H1 (cell line): ENCODE measurements around the gene SMYD3. TPM values are rescaled to one million over a fixed set of nuclear protein-coding genes. Genes with fewer than 3 reads are reported as not detected.

Experiments used
- CTCF ChIA-PET: fragments of 300-600 bp; sonication (Branson Sonifier 250); formaldehyde crosslinking; loops from one replicate; lab custom pipeline; 2021; ENCODE audit not compliant: partially characterized antibody; lab: Charles Lee
- POLR2A ChIA-PET: fragments of 300-600 bp; sonication (Branson Sonifier 250); formaldehyde crosslinking; loops from one replicate; lab custom pipeline; 2021; ENCODE audit warnings: inconsistent platforms; ENCODE audit not compliant: partially characterized antibody; lab: Charles Lee
- DNase-seq, 2 experiments: peaks; one replicate each; pipeline versions ENCODE4 v3.0.0 to v3.0.0-alpha.2; 2010 to 2022; ENCODE audit warnings: low spot score in 2 of 2, low read depth in 1 of 2, mixed read lengths in 1 of 2
- FAIRE-seq: peaks from 2 replicates; lab custom pipeline; 2011; peaks lifted over from hg19 to GRCh38; lab: Jason Lieb, UNC
- H2AFZ ChIP-seq: 2 replicates; pipeline ENCODE4 v1.8.1; 2012; ENCODE audit warnings: low read length, inconsistent platforms
- H2AK5ac ChIP-seq: 2 replicates; pipeline ENCODE4 v1.6.1; 2013; ENCODE audit warnings: low read depth, low read length
- H2BK120ac ChIP-seq: replicated peaks from 2 replicates; pipeline ENCODE3; 2013; ENCODE audit warnings: low read depth, low read length, inconsistent platforms
- H2BK12ac ChIP-seq: 2 replicates; pipeline ENCODE4 v1.6.1; 2013; ENCODE audit warnings: low read depth, low read length
- H2BK15ac ChIP-seq: 2 replicates; pipeline ENCODE4 v1.6.1; 2013; ENCODE audit warnings: low read length
- H2BK20ac ChIP-seq: 2 replicates; pipeline ENCODE4 v1.6.1; 2013; ENCODE audit warnings: low read length
- H2BK5ac ChIP-seq: 2 replicates; pipeline ENCODE4 v1.6.1; 2013; ENCODE audit warnings: low read depth, low read length
- H3K14ac ChIP-seq: 2 replicates; pipeline ENCODE4 v1.6.1; 2013; ENCODE audit warnings: inconsistent platforms; ENCODE audit not compliant: insufficient read length
- H3K18ac ChIP-seq: 2 replicates; pipeline ENCODE4 v1.6.1; 2013; ENCODE audit warnings: low read length; ENCODE audit errors: extremely low read depth
- H3K23ac ChIP-seq: 2 replicates; pipeline ENCODE4 v1.6.1; 2013; ENCODE audit warnings: inconsistent platforms; ENCODE audit not compliant: insufficient read length
- H3K23me2 ChIP-seq: 2 replicates; pipeline ENCODE4 v1.6.1; 2013; ENCODE audit warnings: low read depth, low read length
- H3K27ac ChIP-seq: 2 replicates; pipeline ENCODE4 v1.6.1; 2011; ENCODE audit warnings: low read depth, low read length, inconsistent platforms
- H3K27me3 ChIP-seq, 4 experiments: replicated peaks in 1 of 4; 1 replicate in 1 of 4; 2 replicates in 3 of 4; pipeline versions ENCODE4 v1.6.1 to v1.8.1; 2011 to 2013; ENCODE audit warnings: low read length in 3 of 4, mild to moderate bottlenecking in 3 of 4, inconsistent platforms in 2 of 4, mixed read lengths in 2 of 4, moderate library complexity in 1 of 4; ENCODE audit not compliant: control insufficient read depth in 3 of 4, insufficient read depth in 3 of 4; ENCODE audit errors: extremely low read depth in 1 of 4
- H3K36me3 ChIP-seq, 4 experiments: 2 replicates each; pipeline versions ENCODE4 v1.6.1 to v1.8.1; 2011 to 2013; ENCODE audit warnings: mild to moderate bottlenecking in 4 of 4, low read length in 3 of 4, moderate library complexity in 2 of 4, control low read depth in 1 of 4, inconsistent platforms in 1 of 4; ENCODE audit not compliant: insufficient read depth in 4 of 4, control insufficient read depth in 2 of 4
- H3K4ac ChIP-seq: replicated peaks from 2 replicates; pipeline ENCODE3; 2013; ENCODE audit warnings: low read length, low read depth, mixed read lengths, inconsistent platforms; ENCODE audit not compliant: insufficient read length
- H3K4me1 ChIP-seq, 4 experiments: replicated peaks in 1 of 4; 1 replicate in 1 of 4; 2 replicates in 3 of 4; pipeline versions ENCODE4 v1.6.1 to v1.8.1; 2011 to 2013; ENCODE audit warnings: low read length in 3 of 4, inconsistent platforms in 2 of 4, mixed read lengths in 1 of 4; ENCODE audit not compliant: insufficient read depth in 4 of 4, control insufficient read depth in 3 of 4
- H3K4me2 ChIP-seq, 2 experiments: 2 replicates each; pipeline versions ENCODE4 v1.6.1 to v1.8.1; 2011 to 2013; ENCODE audit warnings: low read depth in 2 of 2, low read length in 2 of 2, control low read depth in 1 of 2, inconsistent platforms in 1 of 2, mild to moderate bottlenecking in 1 of 2; ENCODE audit not compliant: insufficient read depth in 1 of 2
- H3K4me3 ChIP-seq, 4 experiments: fragments of 200-600, 300-600 bp in 1 of 4; sonication (generic), shearing (Covaris generic), sonication (Bioruptor Twin) in 1 of 4; 2 replicates each; pipeline versions ENCODE4 v1.5.1 to v1.8.1; 2011 to 2016; ENCODE audit warnings: low read length in 4 of 4, low read depth in 3 of 4, control low read depth in 2 of 4, inconsistent platforms in 2 of 4, mild to moderate bottlenecking in 2 of 4, mixed read lengths in 1 of 4, moderate library complexity in 1 of 4; ENCODE audit not compliant: insufficient read depth in 2 of 4; ENCODE audit errors: extremely low read depth in 1 of 4
- H3K56ac ChIP-seq: replicated peaks from 2 replicates; pipeline ENCODE3; 2013; ENCODE audit warnings: low read depth, mild to moderate bottlenecking, mixed read lengths, low read length, inconsistent platforms; ENCODE audit not compliant: insufficient read length
- H3K79me1 ChIP-seq: 2 replicates; pipeline ENCODE4 v1.6.1; 2013; ENCODE audit warnings: low read depth, low read length, control low read depth
- H3K79me2 ChIP-seq, 2 experiments: 2 replicates each; pipeline versions ENCODE4 v1.6.1 to v1.8.1; 2012 to 2013; ENCODE audit warnings: low read length in 2 of 2, mild to moderate bottlenecking in 2 of 2, inconsistent platforms in 1 of 2; ENCODE audit not compliant: insufficient read depth in 2 of 2, control insufficient read depth in 1 of 2
- H3K9ac ChIP-seq, 4 experiments: replicated peaks in 1 of 4; 1 replicate in 1 of 4; 2 replicates in 3 of 4; pipeline versions ENCODE4 v1.6.1 to v1.8.1; 2011 to 2013; ENCODE audit warnings: low read depth in 3 of 4, low read length in 3 of 4, control low read depth in 2 of 4, mild to moderate bottlenecking in 2 of 4, moderate library complexity in 2 of 4, inconsistent platforms in 1 of 4; ENCODE audit errors: extremely low read depth in 1 of 4
- H3K9me3 ChIP-seq, 2 experiments: 2 replicates each; pipeline versions ENCODE4 v1.6.1 to v1.8.1; 2012 to 2013; ENCODE audit warnings: mild to moderate bottlenecking in 2 of 2, moderate library complexity in 2 of 2, control low read depth in 1 of 2, inconsistent platforms in 1 of 2, low read depth in 1 of 2, low read length in 1 of 2, mixed read lengths in 1 of 2; ENCODE audit not compliant: insufficient read depth in 2 of 2
- H4K20me1 ChIP-seq, 2 experiments: replicated peaks in 1 of 2; 2 replicates each; pipeline versions ENCODE3 to v1.8.1; 2011 to 2013; ENCODE audit warnings: inconsistent platforms in 2 of 2, low read length in 2 of 2, mild to moderate bottlenecking in 1 of 2; ENCODE audit not compliant: insufficient read depth in 2 of 2, control insufficient read depth in 1 of 2
- H4K5ac ChIP-seq: 2 replicates; pipeline ENCODE4 v1.6.1; 2013; ENCODE audit warnings: low read length, low read depth, mixed read lengths, inconsistent platforms; ENCODE audit not compliant: insufficient read length
- H4K8ac ChIP-seq: 2 replicates; pipeline ENCODE4 v1.8.0; 2013; ENCODE audit warnings: mild to moderate bottlenecking, moderate library complexity, low read length, inconsistent platforms; ENCODE audit not compliant: insufficient read depth; ENCODE audit errors: extremely low read depth
- H4K91ac ChIP-seq: replicated peaks from 2 replicates; pipeline ENCODE3; 2013; ENCODE audit warnings: low read length, mixed read lengths, inconsistent platforms; ENCODE audit not compliant: insufficient read length
- ASH2L ChIP-seq: fragments of 200-600, 300-600 bp; sonication (generic); IDR thresholded peaks from one replicate; pipeline ENCODE4 v1.7.1; 2017; ENCODE audit warnings: low read length
- BCL11A ChIP-seq, 2 experiments: IDR thresholded peaks; one replicate each; pipeline ENCODE4 v1.6.1; 2011; ENCODE audit warnings: low read depth in 2 of 2, low read length in 2 of 2, mild to moderate bottlenecking in 2 of 2
- CBX5 ChIP-seq: fragments of 300-800, 300-1000 bp; sonication (generic); IDR thresholded peaks from 2 replicates; pipeline ENCODE4 v1.7.1; 2016; ENCODE audit warnings: antibody characterized with exemption, low read length, low read depth
- CHD2 ChIP-seq: IDR thresholded peaks from 2 replicates; pipeline ENCODE4 v1.6.1; 2012; ENCODE audit warnings: low read length, improper control_type of control experiment
- EP300 ChIP-seq, 2 experiments: IDR thresholded peaks; 1 replicate in 1 of 2; 2 replicates in 1 of 2; pipeline ENCODE4 v1.6.1; 2011 to 2012; ENCODE audit warnings: low read depth in 2 of 2, low read length in 2 of 2, mild to moderate bottlenecking in 2 of 2, borderline replicate concordance in 1 of 2, inconsistent platforms in 1 of 2, moderate library complexity in 1 of 2
- EZH2 ChIP-seq: fragments of 200-600 bp; sonication (generic); IDR thresholded peaks from 2 replicates; pipeline ENCODE4 v1.7.1; 2012; ENCODE audit warnings: low read depth, mild to moderate bottlenecking, moderate library complexity, low read length, inconsistent platforms; ENCODE audit not compliant: severe bottlenecking
- HDAC2 ChIP-seq, 2 experiments: fragments of 300-600 bp in 1 of 2; sonication (generic) in 1 of 2; IDR thresholded peaks; 2 replicates each; pipeline ENCODE4 v1.6.1; 2011 to 2012; ENCODE audit warnings: low read depth in 2 of 2, low read length in 2 of 2, mild to moderate bottlenecking in 2 of 2, moderate library complexity in 2 of 2, borderline replicate concordance in 1 of 2, inconsistent platforms in 1 of 2
- HDAC6 ChIP-seq: IDR thresholded peaks from one replicate; pipeline ENCODE4 v1.7.1; 2012; ENCODE audit warnings: low read depth, mild to moderate bottlenecking, inconsistent platforms, low read length, moderate library complexity
- RFX5 ChIP-seq: IDR thresholded peaks from 2 replicates; pipeline ENCODE4 v1.6.1; 2011; ENCODE audit warnings: low read depth, low read length, improper control_type of control experiment, borderline replicate concordance
- SAP30 ChIP-seq: fragments of 300-600 bp; sonication (generic); IDR thresholded peaks from 2 replicates; pipeline ENCODE4 v1.7.1; 2012; ENCODE audit warnings: low read length, moderate library complexity, mild to moderate bottlenecking, inconsistent platforms; ENCODE audit not compliant: insufficient read depth, insufficient replicate concordance
- SIRT6 ChIP-seq: IDR thresholded peaks from one replicate; pipeline ENCODE4 v1.7.1; 2012; ENCODE audit warnings: low read length, inconsistent platforms
- SP1 ChIP-seq: IDR thresholded peaks from 2 replicates; pipeline ENCODE4 v1.6.1; 2011; ENCODE audit warnings: low read depth, low read length
- WGBS, 2 experiments: shearing (Covaris generic) in 1 of 2; methylation state at CpG; one replicate each; pipeline versions ENCODE4 v1.1.6 to v1.1.7; 2013 to 2015; ENCODE audit warnings: low lambda C conversion rate in 2 of 2, mixed read lengths in 2 of 2, inconsistent platforms in 1 of 2, low coverage in 1 of 2, missing lambda C conversion rate in 1 of 2; ENCODE audit not compliant: insufficient replicate concordance in 2 of 2, insufficient coverage in 1 of 2, insufficient read length in 1 of 2; ENCODE audit errors: extremely low coverage in 1 of 2, missing lambda C conversion rate in 1 of 2; 5-methylcytosine and 5-hydroxymethylcytosine counted together
- polyA plus RNA-seq, 7 experiments: library from polyadenylated mRNA; depleted of rRNA in 3 of 7; stranded (reverse) in 5 of 7; unstranded in 2 of 7; fragments of >200 nt in 5 of 7; fragments of 200-250 nt in 2 of 7; gene quantifications; 1 replicate in 5 of 7; 2 replicates in 1 of 7; 4 replicates in 1 of 7; pipeline versions ENCODE4 v1.2.1 to v1.2.3, GENCODE V29; 2011 to 2013; ENCODE audit warnings: missing spikeins in 2 of 7, mixed read lengths in 2 of 7
- total RNA-seq: library from RNA; stranded (reverse); fragmentation: NEBNext Ultra II Directional; extraction: Animal tissue kit (Norgen Biotek cat#: 25700); gene quantifications from 2 replicates; pipeline ENCODE4 v1.2.1, GENCODE V29; 2021

Gene SMYD3
- total and polyA plus RNA-seq, 2 of the 8 experiments (the other 6 are each of a cell fraction or from before 2014, with no cell fraction given): 17.3 to 25.4 TPM

GRCh38 chr1:245776694-245777332 is 730.3 kb downstream of the SMYD3 start:
- Histone ChIP-seq H3K27me3 (no peaks in the 10 kb centered on the region), H3K4me3 (no peak overlapping the region), H4K20me1 (no peaks in the 10 kb centered on the region), H3K27ac (no peak overlapping the region), H3K4ac (no peak overlapping the region), H3K9me3 (no peaks in the 10 kb centered on the region), H4K91ac (no peak overlapping the region), H3K18ac (no peak overlapping the region; the same call in 1 of the 2 replicates), H3K9ac (no peak overlapping the region), H3K79me1 (no peaks in the 10 kb centered on the region), H2BK20ac (no peak overlapping the region), H3K4me1 (no peaks in the 10 kb centered on the region), H3K56ac (no peak overlapping the region), H2AFZ (no peak overlapping the region), H3K4me2 (no peak overlapping the region), H4K8ac (no peak overlapping the region), H3K14ac (no peak overlapping the region), H2BK120ac (no peak overlapping the region), H3K79me2 (no peaks in the 10 kb centered on the region), H2BK5ac (no peak overlapping the region), H2BK15ac (no peak overlapping the region), H2AK5ac (no peak overlapping the region), H3K23ac (no peak overlapping the region), H3K36me3 (no peaks in the 10 kb centered on the region), H3K23me2 (no peaks in the 10 kb centered on the region), H2BK12ac (no peak overlapping the region), H4K5ac (no peak overlapping the region)
- FAIRE-seq (no peak), DNase-seq (no peak)
- POLR2A ChIA-PET: no interaction called here
- TF ChIP-seq BCL11A (IDR thresholded peaks at IDR 0.05; ENCODE audit: low read depth in 2 of 2, low read length in 2 of 2): no peak
- no peak for TF ChIP-seq HDAC2 (IDR thresholded peaks at IDR 0.05; ENCODE audit: borderline replicate concordance in 1 of 2, low read depth in 2 of 2, low read length in 2 of 2)
- TF ChIP-seq CHD2: no peak
- TF ChIP-seq CBX5: no peak
- no peak for TF ChIP-seq ASH2L
- no peak for TF ChIP-seq EZH2
- no peak for TF ChIP-seq SIRT6
- TF ChIP-seq SAP30: no peak
- TF ChIP-seq EP300 (IDR thresholded peaks at IDR 0.05; ENCODE audit: borderline replicate concordance in 1 of 2, low read depth in 2 of 2, low read length in 2 of 2): no peak
- no peak for TF ChIP-seq HDAC6
- no peak for TF ChIP-seq RFX5
- no peak for TF ChIP-seq SP1
- WGBS, 2 experiments: 80% methylated on average over 5 of the region's 5 CpGs; no CpG with 5 or more reads in 1 of the 2 experiments
- CTCF ChIA-PET: interaction anchor here (0.9 to 1.3 kb wide), 3 partner anchors 8 to 28 kb away, joined by 3 to 4 read pairs (median 3); no protein-coding TSS in a partner anchor
